Stimulated activated CD8-positive, alpha-beta memory T cell treated with anti-CD3 and anti-CD28 coated beads, Interleukin-4, amount 100 ng/mL, for 1 hour (primary cell): ENCODE data around the gene PRR33.
"Not testable (repeated sequence)": the region's sequence is repeated elsewhere in the genome, so short reads cannot be mapped to it uniquely, and the experiment has no call there.

Experiments
- DNase-seq, 2 donors: peaks; one replicate each; pipeline ENCODE4 v3.0.0-alpha.2; 2020; ENCODE audit warnings: low read depth in 2 of 2, low spot score in 1 of 2

Gene PRR33

DNA sequence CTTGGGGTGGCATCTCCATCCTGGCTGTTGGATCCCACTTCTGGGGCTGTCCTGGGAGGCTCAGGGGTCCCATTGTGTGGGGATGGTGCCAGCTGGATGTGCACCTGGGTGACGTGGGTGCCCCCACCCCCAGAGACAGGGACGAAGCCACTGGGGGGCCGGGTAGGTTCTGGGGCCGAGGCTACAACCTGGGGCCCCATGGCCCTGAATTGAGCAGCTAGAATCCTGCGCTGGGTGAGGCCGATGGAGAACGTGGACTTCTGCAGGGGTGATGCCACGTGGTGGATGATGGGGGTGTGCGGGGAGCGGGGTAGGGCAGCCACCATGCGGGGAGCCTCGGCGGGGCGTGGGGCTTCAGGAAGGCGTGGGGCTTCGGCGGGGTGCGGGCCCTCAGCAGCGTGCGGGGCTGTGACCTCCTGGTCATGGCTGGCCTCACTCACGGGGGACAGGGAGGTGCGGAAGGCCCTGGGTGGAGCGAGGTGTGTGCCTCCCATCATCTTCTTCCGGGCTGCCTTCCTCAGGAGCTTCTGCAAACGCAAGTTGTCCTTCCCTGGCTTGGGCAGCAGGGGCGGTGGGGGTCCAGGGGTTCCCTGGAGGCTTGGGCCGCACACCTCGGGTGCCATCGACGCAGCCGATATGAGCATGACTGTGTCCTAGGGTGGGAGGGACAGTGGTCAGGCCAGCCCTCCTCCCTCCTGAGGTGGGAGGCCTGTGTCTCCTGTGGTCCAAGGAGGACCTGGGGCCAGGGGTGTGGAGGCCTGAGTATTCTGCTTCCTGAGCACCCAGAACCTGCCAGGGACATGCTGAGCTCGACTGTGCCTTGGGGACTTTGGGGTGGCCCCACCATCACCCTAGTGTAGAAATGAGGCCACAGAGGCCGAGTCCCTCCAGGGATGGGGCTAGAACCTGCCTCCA is 1.5 kb downstream of the PRR33 start:
- no peak for DNase-seq

DNA sequence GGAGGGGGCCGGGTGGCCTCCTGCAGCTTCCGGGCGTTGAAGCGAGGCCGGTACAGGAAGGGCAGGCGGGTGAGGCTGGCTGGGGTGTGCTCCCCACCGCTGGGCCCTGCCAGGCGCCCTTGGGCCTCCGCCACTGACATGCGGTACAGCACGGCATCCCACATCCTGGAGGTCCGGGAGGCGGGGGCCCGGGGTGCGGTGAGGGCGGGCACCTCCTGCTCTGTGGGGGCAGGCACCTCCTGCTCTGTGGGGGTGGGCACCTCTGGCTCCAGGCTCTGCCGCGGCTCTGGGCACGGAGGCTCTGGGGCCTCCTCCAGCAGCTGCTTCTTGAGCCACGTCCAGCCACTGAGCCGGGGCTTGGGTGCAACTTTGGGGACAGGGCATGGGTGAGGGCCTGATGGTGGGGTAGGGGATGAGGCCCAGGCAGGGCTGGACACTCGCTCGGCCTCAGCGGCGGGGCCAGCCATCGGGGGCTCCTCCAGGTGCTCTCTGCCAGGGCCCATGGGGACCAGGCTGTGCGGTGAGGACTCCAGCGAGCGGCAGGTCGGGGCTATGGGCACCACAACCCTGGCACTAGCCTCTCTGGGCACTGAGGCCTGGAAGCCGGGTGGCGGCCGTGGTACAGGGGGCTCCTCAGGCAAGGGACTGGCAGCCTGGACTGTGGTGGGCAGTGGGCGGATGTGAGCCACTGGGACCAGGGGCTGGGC is 2.3 kb downstream of the PRR33 start:
- DNase-seq = peak; percentile 37 to 60

GRCh38 chr11:1888811-1889210 is 2.9 kb downstream of the PRR33 start:
- DNase-seq = no peak

DNA sequence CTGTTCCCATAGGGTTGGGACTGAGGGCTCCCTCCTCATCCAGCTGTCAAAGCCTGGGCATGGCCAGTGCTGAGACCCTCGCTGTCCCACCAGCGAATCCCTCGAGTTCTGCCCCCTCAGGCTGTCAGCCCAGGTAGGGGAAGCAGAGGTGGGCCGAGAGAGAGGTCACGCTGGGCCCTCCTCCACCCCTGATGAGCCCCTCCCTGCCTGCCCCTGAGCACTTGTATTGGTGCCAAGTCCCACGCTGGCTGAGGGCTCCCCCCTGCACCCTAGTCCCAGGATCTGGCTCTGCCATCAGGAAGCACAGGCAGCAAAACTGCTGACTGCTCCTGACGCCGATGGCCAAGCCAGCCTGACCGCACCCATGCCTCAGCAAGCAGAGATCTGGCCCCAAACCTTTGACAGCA is 3.3 kb downstream of the PRR33 start:
- no peak for DNase-seq

DNA sequence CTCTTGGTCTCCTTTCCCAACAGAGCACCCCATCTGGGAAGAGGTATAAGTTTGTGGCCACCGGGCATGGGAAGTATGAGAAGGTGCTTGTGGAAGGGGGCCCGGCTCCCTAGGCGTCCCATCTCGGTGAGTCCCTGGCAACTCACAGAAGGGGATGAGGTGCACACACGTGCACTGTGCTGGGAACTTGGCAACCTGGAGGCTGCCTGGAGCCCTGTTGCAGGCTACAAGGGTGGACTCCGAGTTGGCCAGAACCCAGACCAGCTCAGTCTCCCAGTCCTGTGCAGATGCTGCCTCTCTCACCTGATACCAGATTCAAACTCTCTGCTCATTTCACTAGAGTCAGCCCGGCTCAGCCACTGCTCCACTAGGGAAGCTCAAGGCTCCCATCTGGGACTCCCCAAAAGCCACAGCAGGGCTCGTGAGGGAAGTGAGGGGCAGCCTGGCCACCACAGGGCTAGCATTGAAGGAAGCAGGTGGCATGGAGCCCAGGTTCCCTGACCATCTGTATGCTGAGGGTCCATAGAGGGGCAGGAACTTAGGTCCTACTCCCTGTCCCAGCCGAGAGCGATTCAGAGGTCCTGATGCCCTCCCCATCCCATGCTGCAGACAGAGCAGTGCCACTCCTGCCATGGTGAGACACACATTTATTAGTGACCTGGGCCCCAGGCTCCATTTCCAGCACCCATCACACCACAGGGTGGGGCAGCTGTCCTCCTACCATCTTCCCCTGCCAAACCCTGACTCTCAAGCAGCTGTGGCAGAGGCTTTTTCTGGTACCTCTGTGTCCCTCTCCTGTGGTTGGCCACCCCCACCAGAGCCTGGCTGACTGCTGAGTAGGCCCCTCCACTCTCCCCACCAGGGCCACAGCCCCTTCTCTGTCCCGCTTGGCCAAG is 4.0 kb downstream of the PRR33 start:
- no peak for DNase-seq

GRCh38 chr11:1886551-1886950 is 5.1 kb downstream of the PRR33 start:
- DNase-seq = not testable (repeated sequence)

- no peak for DNase-seq
Observed at GRCh38 chr11:1884303-1884700, 7.4 kb downstream of the PRR33 start.

DNA sequence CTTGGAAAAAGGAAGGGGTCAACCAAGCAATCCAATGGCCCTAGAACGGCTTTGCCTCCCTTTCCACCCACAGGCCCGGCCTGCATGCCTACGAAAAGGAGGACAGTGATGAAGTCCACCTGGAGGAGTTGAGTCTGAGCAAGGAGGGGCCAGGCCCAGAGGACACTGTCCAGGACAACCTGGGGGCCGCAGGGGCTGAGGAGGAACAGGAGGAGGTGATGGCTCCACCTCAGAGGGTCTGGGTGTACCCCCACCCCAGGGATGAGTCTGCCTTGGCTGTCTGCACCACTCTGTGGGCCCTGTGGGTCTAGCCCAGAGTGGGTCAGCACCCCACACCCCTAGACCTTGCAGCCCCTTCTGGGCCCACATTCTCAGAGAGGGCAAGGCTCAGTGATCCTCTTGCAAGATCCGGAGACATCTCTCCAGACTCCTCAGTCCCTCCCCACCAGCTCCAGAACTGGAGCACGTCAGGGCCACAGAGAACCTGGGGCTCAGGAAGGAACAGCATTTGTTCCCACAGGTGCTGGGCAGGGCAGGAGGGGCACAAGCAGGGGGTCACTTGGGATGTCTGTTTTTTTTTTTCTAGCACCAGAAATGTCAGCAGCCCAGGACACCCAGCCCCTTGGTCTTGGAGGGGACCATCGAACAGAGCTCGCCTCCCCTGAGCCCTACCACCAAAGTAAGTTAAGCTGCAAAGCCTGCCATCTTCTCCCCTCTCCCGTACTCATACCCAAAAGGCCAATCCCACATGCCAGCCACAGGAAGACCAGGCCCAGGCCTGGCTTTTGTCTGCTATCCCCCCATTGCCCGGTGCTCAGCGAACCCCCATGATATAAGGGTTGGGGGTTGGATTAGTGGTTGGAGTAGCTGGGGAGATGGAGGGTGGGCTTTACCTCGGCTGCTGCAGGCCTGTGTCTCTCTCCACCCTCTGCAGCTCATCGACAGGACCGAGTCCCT is 8.1 kb downstream of the PRR33 start:
- no peak for DNase-seq

GRCh38 chr11:1882265-1883238 is 9.1 kb downstream of the PRR33 start:
- peak; percentile 60 to 64 for DNase-seq

GRCh38 chr11:1881442-1882264 is 10.0 kb downstream of the PRR33 start:
- DNase-seq = no peak

DNA sequence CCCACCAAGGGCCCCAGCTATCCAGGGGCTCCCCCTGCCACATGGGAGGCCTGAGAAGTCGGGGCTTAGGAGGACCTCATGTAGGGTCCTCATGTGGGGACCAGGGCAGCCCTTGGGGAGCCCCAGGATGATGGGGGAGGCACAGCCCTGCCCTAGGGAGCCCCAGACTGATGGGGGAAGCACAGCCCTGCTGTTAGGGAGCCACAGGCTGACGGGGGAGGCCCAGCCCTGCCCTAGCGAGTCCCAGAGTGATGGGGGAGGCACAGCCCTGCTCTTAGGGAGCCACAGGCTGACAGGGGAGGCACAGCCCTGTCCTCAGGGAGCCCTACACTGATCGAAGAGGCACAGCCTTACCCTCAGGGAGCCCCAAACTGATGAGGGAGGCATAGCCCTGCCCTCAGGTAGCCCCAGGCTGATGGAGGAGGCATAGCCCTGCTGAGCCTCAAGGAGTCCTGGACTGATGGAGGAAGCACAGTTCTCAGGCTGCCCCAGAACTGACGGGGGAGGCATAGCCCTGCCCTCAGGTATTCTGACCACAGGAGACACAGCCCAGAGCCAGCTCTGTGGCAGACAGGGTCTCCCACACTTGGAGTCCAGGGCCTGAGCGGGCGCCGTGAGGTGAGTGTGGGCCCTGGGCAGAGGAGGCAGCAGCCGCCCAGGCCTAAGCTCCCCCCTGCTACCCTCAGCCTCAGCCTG is 10.8 kb downstream of the PRR33 start:
- no peak for DNase-seq

DNA sequence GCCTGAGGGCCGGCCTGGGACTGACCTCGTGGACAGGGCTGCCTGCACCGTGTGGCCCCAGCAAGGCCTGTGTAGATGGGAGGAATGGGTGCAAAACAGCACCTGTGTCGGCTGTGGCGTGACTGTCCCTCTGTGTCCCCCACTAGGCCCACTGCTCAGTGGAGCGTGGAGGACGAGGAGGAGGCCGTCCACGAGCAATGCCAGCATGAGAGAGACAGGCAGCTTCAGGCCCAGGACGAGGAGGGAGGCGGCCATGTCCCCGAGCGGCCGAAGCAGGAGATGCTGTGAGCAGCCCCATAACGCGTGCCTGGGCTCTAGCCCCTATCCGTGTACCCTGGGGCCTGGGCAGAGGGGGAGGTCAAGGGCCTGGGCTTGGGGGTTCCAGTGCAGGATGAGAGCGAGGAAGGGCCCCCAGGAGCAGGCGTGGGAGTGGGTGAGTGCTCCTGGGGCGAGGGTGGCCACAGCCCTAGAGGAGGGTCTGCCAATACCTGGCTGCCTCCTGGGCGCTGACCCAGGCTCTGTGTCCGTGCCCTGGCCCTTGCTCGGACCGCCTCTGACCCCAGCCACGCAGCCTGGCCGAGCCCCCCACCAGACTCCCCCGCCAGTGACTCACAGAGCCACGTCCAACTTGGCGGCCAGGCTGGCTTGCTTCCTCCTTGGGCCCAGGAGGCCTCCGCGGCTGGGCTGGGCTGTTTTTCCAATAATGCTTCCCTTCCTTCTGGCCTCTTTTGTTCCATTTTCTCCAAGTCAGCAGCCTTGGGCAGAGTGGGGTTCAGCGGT is 11.6 kb downstream of the PRR33 start:
- no peak for DNase-seq

DNA sequence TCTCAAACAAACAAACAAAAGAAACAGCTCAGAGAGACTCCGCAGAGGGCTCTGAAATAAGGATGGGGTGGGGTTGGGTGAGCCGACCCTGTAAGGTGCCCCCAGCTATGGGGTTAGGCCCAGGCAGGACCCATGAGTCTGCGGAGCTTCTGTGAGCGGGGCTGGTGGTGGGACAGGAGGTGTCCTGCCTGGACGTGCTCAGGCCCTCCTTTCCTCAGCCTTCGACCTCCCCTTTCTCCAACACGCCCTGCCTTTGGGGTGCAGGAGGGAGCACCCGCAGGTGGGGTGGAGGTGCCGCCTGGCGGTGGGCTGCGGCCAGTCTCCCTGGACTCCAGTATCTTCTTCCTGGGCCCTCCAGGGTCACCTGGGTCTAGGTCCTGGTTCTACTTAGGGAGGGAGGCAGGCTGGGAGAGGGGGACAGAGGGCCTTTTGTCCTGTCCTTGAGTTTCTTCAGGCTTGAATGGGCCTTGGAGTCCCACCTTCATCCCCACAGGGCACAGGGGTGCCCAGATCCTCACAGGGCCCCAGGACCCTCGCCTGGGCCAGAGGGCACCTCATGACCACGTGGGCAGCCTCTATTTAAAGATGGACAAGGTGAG is 12.3 kb downstream of the PRR33 start:
- DNase-seq = no peak

GRCh38 chr11:1878137-1879031 is 13.3 kb downstream of the PRR33 start:
- DNase-seq = no peak
